GM19467 (cell line): ENCODE results near the gene NTN4.
"Not testable (repeated sequence)": the region's sequence is repeated elsewhere in the genome, so short reads cannot be mapped to it uniquely, and the experiment has no call there.

Source experiments
- ATAC-seq: cut with Tn5 transposase; IDR thresholded peaks from one replicate; pipeline ENCODE4 v1.9.1; 2021; ENCODE audit warnings: mild to moderate bottlenecking, moderate library complexity; ENCODE audit not compliant: unreplicated experiment

NTN4 gene

GRCh38 chr12:95630496-95630895, 160.1 kb downstream of the NTN4 start:
- ATAC-seq, result no peak

- no peak for ATAC-seq
Measured at GRCh38 chr12:95629392-95629791, 161.2 kb downstream of the NTN4 start.

GRCh38 chr12:95626854-95627253, 163.7 kb downstream of the NTN4 start:
- ATAC-seq, result no peak

DNA sequence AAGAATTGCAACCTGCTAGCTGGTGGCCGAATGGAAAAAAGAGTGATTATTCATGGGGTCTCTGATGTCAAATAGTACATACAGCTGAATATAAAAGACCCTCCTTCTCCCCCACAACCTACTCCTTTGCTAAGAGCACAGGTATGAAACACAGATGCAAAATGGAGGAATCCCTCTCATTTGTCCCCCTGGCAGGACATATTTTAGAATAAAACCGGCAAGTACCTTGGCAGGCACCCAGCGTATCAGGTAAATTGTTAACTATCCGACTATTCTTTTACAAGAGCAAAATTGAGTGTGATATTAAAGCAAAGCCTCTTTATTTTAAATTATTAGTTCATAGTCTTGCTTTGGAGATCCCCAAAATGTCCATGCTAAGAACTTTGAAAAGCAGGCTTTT, 165.6 kb downstream of the NTN4 start:
- no peak for ATAC-seq

GRCh38 chr12:95624589-95624988, 166.0 kb downstream of the NTN4 start:
- no peak for ATAC-seq

DNA sequence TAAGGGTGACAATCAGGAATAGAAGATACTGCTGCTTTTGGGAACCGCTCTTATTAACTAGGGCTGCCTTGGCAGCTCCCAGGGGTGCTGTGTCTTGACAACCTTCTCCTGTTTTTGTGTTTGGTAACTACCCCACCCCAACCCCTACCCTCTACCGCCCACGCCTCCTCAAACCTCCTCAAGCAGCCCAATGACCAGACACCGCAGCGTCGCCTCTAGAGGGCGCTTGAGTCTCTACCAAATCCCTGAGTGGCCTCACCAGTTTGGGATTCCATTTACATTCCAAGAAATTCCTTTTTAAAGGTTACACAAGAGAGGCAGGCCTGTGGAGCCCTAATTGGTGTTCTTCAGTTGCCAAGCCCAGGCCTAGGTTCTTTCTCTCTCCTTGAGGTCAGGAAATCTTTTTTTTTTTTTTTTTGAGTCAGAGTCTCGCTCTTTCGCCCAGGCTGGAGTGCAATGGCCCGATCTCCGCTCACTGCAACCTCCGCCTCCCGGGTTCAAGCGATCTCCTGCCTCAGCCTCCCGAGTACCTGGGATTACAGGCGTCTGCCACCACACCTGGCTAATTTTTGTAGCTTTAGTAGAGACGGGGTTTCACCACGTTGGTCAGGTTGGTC, 166.9 kb downstream of the NTN4 start:
- ATAC-seq, result no peak

GRCh38 chr12:95622879-95623278, 167.7 kb downstream of the NTN4 start:
- ATAC-seq, result no peak

GRCh38 chr12:95621725-95622124, 168.8 kb downstream of the NTN4 start:
- ATAC-seq, result no peak

DNA sequence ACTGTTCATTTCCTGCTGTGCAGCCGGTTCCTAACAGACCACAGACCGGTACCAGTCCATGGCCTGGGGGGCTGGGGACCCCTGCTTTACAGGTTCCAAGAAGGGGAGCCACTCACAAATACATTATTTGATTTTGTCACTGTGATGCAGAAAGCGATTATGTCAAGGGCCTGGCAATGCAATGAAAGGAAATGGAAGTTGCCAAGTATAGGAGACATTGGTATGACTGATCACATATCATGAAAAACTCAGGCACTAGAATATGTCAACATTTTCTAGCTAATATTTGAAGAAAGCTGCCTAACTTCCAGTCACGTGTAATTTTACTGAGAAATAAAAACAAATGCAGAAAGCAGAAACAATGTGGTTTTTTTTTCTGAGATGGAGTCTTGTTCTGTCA, 170.4 kb downstream of the NTN4 start:
- no peak for ATAC-seq

- ATAC-seq, result not testable (repeated sequence)
Measured at GRCh38 chr12:95616470-95616869, 174.1 kb downstream of the NTN4 start.

GRCh38 chr12:95615749-95616148, 174.8 kb downstream of the NTN4 start:
- no peak for ATAC-seq

- ATAC-seq, result no peak
Measured at GRCh38 chr12:95614390-95614982, 176.1 kb downstream of the NTN4 start.

DNA sequence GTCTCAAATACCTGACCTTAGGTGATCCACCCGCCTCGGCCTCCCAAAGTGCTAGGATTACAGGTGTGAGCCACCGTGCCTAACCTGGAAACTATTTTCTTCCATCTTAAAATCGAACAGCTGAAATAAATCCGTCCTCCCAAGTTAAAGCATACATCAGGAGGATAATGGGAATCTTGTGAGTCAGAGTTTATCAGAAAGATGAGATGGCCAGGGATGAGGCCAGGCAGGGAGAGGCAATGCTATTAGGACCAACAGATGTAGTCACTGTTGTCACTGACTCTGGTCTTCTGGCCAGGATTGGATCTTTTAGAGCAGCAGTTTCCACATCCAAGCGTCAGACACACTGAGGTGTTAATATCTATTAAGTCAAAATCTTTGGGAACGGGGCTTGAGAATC, 177.5 kb downstream of the NTN4 start:
- ATAC-seq, result no peak

GRCh38 chr12:95611676-95612309, 178.8 kb downstream of the NTN4 start:
- ATAC-seq, result no peak

GRCh38 chr12:95608252-95609033, 182.1 kb downstream of the NTN4 start:
- no peak for ATAC-seq
